Measurements from ENCODE around the gene RPS6KB1.

RPS6KB1 gene

GRCh38 chr17:59877965-59878364 lies 15.0 kb upstream of the RPS6KB1 start:
- TF ChIP-seq ZNF565 (CRISPR knock-in tag; conservative IDR thresholded peaks at IDR 0.05; ENCODE audit: low read depth) (no peak), ZFP30 (CRISPR knock-in tag; IDR thresholded peaks at IDR 0.05) (no peak), PPARA (CRISPR knock-in tag; IDR thresholded peaks at IDR 0.05; ENCODE audit: borderline replicate concordance) (no peak), TOX (CRISPR knock-in tag; IDR thresholded peaks at IDR 0.05; ENCODE audit: borderline replicate concordance) (no peak), TSHZ2 (CRISPR knock-in tag; IDR thresholded peaks at IDR 0.05) (no peak)
- TF ChIP-seq, protein P1, sequence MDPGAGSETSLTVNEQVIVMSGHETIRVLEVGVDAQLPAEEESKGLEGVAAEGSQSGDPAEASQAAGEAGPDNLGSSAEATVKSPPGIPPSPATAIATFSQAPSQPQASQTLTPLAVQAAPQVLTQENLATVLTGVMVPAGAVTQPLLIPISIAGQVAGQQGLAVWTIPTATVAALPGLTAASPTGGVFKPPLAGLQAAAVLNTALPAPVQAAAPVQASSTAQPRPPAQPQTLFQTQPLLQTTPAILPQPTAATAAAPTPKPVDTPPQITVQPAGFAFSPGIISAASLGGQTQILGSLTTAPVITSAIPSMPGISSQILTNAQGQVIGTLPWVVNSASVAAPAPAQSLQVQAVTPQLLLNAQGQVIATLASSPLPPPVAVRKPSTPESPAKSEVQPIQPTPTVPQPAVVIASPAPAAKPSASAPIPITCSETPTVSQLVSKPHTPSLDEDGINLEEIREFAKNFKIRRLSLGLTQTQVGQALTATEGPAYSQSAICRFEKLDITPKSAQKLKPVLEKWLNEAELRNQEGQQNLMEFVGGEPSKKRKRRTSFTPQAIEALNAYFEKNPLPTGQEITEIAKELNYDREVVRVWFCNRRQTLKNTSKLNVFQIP (CRISPR knock-in tag; IDR thresholded peaks at IDR 0.05; ENCODE audit: borderline replicate concordance, low read depth), result no peak
- ATAC-seq, result no peak

GRCh38 chr17:59878624-59879023 lies 14.3 kb upstream of the RPS6KB1 start:
- no peak for ATAC-seq
- TF ChIP-seq ZNF70 (CRISPR knock-in tag; IDR thresholded peaks at IDR 0.05), result no peak
- no peak for TF ChIP-seq TSHZ2 (CRISPR knock-in tag; IDR thresholded peaks at IDR 0.05)
- no peak for TF ChIP-seq GLIS3 (CRISPR knock-in tag; IDR thresholded peaks at IDR 0.05)
- TF ChIP-seq RARB (CRISPR knock-in tag; IDR thresholded peaks at IDR 0.05), result no peak
- TF ChIP-seq, protein P2, sequence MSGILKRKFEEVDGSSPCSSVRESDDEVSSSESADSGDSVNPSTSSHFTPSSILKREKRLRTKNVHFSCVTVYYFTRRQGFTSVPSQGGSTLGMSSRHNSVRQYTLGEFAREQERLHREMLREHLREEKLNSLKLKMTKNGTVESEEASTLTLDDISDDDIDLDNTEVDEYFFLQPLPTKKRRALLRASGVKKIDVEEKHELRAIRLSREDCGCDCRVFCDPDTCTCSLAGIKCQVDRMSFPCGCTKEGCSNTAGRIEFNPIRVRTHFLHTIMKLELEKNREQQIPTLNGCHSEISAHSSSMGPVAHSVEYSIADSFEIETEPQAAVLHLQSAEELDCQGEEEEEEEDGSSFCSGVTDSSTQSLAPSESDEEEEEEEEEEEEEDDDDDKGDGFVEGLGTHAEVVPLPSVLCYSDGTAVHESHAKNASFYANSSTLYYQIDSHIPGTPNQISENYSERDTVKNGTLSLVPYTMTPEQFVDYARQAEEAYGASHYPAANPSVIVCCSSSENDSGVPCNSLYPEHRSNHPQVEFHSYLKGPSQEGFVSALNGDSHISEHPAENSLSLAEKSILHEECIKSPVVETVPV (CRISPR knock-in tag; IDR thresholded peaks at IDR 0.05), result no peak
- no peak for TF ChIP-seq ESRRG (CRISPR knock-in tag; IDR thresholded peaks at IDR 0.05)
- TF ChIP-seq PPARA (CRISPR knock-in tag; IDR thresholded peaks at IDR 0.05; ENCODE audit: borderline replicate concordance), result no peak
- no peak for TF ChIP-seq ZNF565 (CRISPR knock-in tag; conservative IDR thresholded peaks at IDR 0.05; ENCODE audit: low read depth)
- TF ChIP-seq, protein P3, sequence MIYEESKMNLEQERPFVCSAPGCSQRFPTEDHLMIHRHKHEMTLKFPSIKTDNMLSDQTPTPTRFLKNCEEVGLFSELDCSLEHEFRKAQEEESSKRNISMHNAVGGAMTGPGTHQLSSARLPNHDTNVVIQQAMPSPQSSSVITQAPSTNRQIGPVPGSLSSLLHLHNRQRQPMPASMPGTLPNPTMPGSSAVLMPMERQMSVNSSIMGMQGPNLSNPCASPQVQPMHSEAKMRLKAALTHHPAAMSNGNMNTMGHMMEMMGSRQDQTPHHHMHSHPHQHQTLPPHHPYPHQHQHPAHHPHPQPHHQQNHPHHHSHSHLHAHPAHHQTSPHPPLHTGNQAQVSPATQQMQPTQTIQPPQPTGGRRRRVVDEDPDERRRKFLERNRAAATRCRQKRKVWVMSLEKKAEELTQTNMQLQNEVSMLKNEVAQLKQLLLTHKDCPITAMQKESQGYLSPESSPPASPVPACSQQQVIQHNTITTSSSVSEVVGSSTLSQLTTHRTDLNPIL (CRISPR knock-in tag; IDR thresholded peaks at IDR 0.05; ENCODE audit: low read depth), result no peak
- no peak for TF ChIP-seq TOX (CRISPR knock-in tag; IDR thresholded peaks at IDR 0.05; ENCODE audit: borderline replicate concordance)
- TF ChIP-seq SNAI2 (CRISPR knock-in tag; IDR thresholded peaks at IDR 0.05), result no peak
- TF ChIP-seq ZFP3 (CRISPR knock-in tag; IDR thresholded peaks at IDR 0.05), result no peak
- TF ChIP-seq, protein P4, sequence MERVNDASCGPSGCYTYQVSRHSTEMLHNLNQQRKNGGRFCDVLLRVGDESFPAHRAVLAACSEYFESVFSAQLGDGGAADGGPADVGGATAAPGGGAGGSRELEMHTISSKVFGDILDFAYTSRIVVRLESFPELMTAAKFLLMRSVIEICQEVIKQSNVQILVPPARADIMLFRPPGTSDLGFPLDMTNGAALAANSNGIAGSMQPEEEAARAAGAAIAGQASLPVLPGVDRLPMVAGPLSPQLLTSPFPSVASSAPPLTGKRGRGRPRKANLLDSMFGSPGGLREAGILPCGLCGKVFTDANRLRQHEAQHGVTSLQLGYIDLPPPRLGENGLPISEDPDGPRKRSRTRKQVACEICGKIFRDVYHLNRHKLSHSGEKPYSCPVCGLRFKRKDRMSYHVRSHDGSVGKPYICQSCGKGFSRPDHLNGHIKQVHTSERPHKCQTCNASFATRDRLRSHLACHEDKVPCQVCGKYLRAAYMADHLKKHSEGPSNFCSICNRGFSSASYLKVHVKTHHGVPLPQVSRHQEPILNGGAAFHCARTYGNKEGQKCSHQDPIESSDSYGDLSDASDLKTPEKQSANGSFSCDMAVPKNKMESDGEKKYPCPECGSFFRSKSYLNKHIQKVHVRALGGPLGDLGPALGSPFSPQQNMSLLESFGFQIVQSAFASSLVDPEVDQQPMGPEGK (CRISPR knock-in tag; IDR thresholded peaks at IDR 0.05; ENCODE audit: borderline replicate concordance), result no peak
- TF ChIP-seq CSDC2 (CRISPR knock-in tag; IDR thresholded peaks at IDR 0.05), result no peak

DNA sequence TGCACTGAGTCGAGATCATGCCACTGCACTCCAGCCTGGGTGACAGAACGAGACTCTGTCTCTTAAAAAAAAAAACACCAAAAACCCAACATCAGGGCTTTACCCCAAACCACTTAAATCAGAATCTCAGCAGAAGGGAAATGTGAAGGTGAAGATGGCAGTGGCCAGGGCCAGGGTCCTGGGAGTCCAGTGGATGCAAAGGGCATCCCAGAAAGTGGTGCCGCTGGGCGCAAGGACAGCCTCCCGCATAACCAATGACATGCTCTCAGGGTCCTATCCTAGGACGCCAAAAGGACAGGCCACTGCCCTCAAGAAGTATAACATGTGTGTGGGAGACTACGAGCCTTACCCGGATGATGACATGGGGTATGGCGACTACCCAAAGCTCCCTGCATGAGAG lies 8.1 kb upstream of the RPS6KB1 start:
- no peak for ATAC-seq
- TF ChIP-seq ESRRG (CRISPR knock-in tag; IDR thresholded peaks at IDR 0.05) (no peak), OSR1 (CRISPR knock-in tag; IDR thresholded peaks at IDR 0.05) (no peak), PPARA (CRISPR knock-in tag; IDR thresholded peaks at IDR 0.05; ENCODE audit: borderline replicate concordance) (no peak)
